ENCODE data around the gene CADM3.
A peak's percentile ranks its signal among the peaks of the same experiment; 100 is the strongest.

CADM3 gene

GRCh38 chr1:159168043-159168442, 3.4 kb upstream of the CADM3 start:
- Histone ChIP-seq H3K4me2 (ENCODE audit: low read length) (no peak overlapping the region), H3K27ac (ENCODE audit: low read depth, low read length) (no peak overlapping the region), H4K20me1 (ENCODE audit: control insufficient read depth, insufficient read depth, low read depth, low read length) (no peaks in the 10 kb centered on the region), H3K4me3 (ENCODE audit: low read length) (no peak overlapping the region), H3K36me3 (ENCODE audit: control insufficient read depth, low read length) (no peaks in the 10 kb centered on the region), H3F3A (ENCODE audit: control insufficient read depth, insufficient read depth) (no peaks in the 10 kb centered on the region), H3K27me3 (ENCODE audit: control insufficient read depth, low read length) (peaks cover 32% of the 10 kb centered on the region), H3K9me3 (ENCODE audit: control insufficient read depth, insufficient read depth, low read length) (no peaks in the 10 kb centered on the region), H3K9me2 (replicated peaks; ENCODE audit: control insufficient read depth, low read length) (no peaks in the 10 kb centered on the region), H3K4me1 (ENCODE audit: control insufficient read depth, low read length) (no peaks in the 10 kb centered on the region), H3K79me2 (ENCODE audit: control insufficient read depth, low read length) (no peaks in the 10 kb centered on the region)
- no peak for TF ChIP-seq CTCF (IDR thresholded peaks at IDR 0.05; ENCODE audit: low read depth, low read length, poor library complexity, severe bottlenecking)
- TF ChIP-seq EZH2phosphoT487 (IDR thresholded peaks at IDR 0.05; ENCODE audit: borderline replicate concordance, low read length) = no peak

GRCh38 chr1:159170639-159171038, 776 bp upstream of the CADM3 start:
- Histone ChIP-seq H3K27me3 (ENCODE audit: control insufficient read depth, low read length) (peaks cover 41% of the 10 kb centered on the region), H3K27ac (ENCODE audit: low read depth, low read length) (no peak overlapping the region), H3K79me2 (ENCODE audit: control insufficient read depth, low read length) (no peaks in the 10 kb centered on the region), H3K4me3 (ENCODE audit: low read length) (no peak overlapping the region), H3K4me2 (ENCODE audit: low read length) (no peak overlapping the region), H3K9me3 (ENCODE audit: control insufficient read depth, insufficient read depth, low read length) (no peaks in the 10 kb centered on the region), H3F3A (ENCODE audit: control insufficient read depth, insufficient read depth) (no peaks in the 10 kb centered on the region), H4K20me1 (ENCODE audit: control insufficient read depth, insufficient read depth, low read depth, low read length) (no peaks in the 10 kb centered on the region), H3K4me1 (ENCODE audit: control insufficient read depth, low read length) (no peaks in the 10 kb centered on the region), H3K36me3 (ENCODE audit: control insufficient read depth, low read length) (no peaks in the 10 kb centered on the region), H3K9me2 (replicated peaks; ENCODE audit: control insufficient read depth, low read length) (no peaks in the 10 kb centered on the region)
- TF ChIP-seq EZH2phosphoT487 (IDR thresholded peaks at IDR 0.05; ENCODE audit: borderline replicate concordance, low read length) = no peak
- no peak for TF ChIP-seq CTCF (IDR thresholded peaks at IDR 0.05; ENCODE audit: low read depth, low read length, poor library complexity, severe bottlenecking)

- Histone ChIP-seq H3K9me2 (replicated peaks; ENCODE audit: control insufficient read depth, low read length) (no peaks in the 10 kb centered on the region), H3K4me1 (ENCODE audit: control insufficient read depth, low read length) (no peaks in the 10 kb centered on the region), H3K36me3 (ENCODE audit: control insufficient read depth, low read length) (no peaks in the 10 kb centered on the region), H3K27ac (ENCODE audit: low read depth, low read length) (no peak overlapping the region), H3K4me2 (ENCODE audit: low read length) (no peak overlapping the region), H3F3A (ENCODE audit: control insufficient read depth, insufficient read depth) (no peaks in the 10 kb centered on the region), H4K20me1 (ENCODE audit: control insufficient read depth, insufficient read depth, low read depth, low read length) (no peaks in the 10 kb centered on the region), H3K4me3 (ENCODE audit: low read length) (no peak overlapping the region), H3K9me3 (ENCODE audit: control insufficient read depth, insufficient read depth, low read length) (no peaks in the 10 kb centered on the region), H3K79me2 (ENCODE audit: control insufficient read depth, low read length) (no peaks in the 10 kb centered on the region), H3K27me3 (ENCODE audit: control insufficient read depth, low read length) (peaks cover 38% of the 10 kb centered on the region)
- TF ChIP-seq CTCF (IDR thresholded peaks at IDR 0.05; ENCODE audit: low read depth, low read length, poor library complexity, severe bottlenecking) (no peak), EZH2phosphoT487 (IDR thresholded peaks at IDR 0.05; ENCODE audit: borderline replicate concordance, low read length) (peak; percentile 52; the same call in 1 of the 2 replicates)
Observed at GRCh38 chr1:159171688-159172501, 480 bp downstream of the CADM3 start.

All from DOHH2 (cell line).